Skeletal muscle satellite cell (primary cell): ENCODE measurements around the gene MAGEA6.
"Not testable (repeated sequence)": the region's sequence is repeated elsewhere in the genome, so short reads cannot be mapped to it uniquely, and the experiment has no call there.

Experiments used
- H3K27me3 ChIP-seq: 2 replicates; pipeline ENCODE4 v1.7.0; 2013; ENCODE audit warnings: low read length; ENCODE audit not compliant: control insufficient read depth, insufficient read depth
- H3K36me3 ChIP-seq: 2 replicates; pipeline ENCODE4 v1.7.0; 2013; ENCODE audit warnings: mild to moderate bottlenecking, control low read depth, low read length; ENCODE audit not compliant: insufficient read depth
- H3K4me1 ChIP-seq: 2 replicates; pipeline ENCODE4 v1.7.0; 2013; ENCODE audit warnings: low read length; ENCODE audit not compliant: control insufficient read depth, insufficient read depth
- H3K4me2 ChIP-seq: 2 replicates; pipeline ENCODE4 v1.7.0; 2013; ENCODE audit warnings: mild to moderate bottlenecking, low read length
- H3K4me3 ChIP-seq: 2 replicates; pipeline ENCODE4 v1.7.0; 2013; ENCODE audit warnings: low read length
- H3K9ac ChIP-seq: 2 replicates; pipeline ENCODE4 v1.7.0; 2013; ENCODE audit warnings: mild to moderate bottlenecking, low read depth, low read length, moderate library complexity
- H3K9me3 ChIP-seq: replicated peaks from 2 replicates; pipeline ENCODE4 v1.7.0; 2013; ENCODE audit warnings: mild to moderate bottlenecking, control low read depth, low read length

Gene MAGEA6

DNA sequence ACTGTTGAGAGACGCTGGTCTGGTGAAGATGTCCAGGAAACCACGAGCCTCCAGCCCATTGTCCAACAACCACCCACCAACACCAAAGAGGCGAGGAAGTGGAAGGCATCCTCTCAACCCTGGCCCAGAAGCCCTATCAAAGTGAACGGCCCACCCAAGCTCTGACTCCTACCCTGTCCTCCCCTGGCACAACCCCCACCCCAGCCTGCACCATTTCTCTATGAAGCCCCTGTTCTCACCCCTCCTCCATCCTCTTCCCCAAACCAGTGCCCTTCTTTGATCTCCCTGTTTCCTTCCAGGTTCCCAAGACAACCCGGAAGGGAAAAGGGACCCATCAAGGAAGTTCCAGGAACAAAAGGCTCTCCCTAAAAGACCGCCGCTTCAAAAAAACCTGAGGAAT lies 9.9 kb downstream of the MAGEA6 start:
- H3K9me3 ChIP-seq, H3K4me1 ChIP-seq, H3K27me3 ChIP-seq, H3K36me3 ChIP-seq, H3K4me3 ChIP-seq, H3K4me2 ChIP-seq, H3K9ac ChIP-seq: not testable (repeated sequence)

DNA sequence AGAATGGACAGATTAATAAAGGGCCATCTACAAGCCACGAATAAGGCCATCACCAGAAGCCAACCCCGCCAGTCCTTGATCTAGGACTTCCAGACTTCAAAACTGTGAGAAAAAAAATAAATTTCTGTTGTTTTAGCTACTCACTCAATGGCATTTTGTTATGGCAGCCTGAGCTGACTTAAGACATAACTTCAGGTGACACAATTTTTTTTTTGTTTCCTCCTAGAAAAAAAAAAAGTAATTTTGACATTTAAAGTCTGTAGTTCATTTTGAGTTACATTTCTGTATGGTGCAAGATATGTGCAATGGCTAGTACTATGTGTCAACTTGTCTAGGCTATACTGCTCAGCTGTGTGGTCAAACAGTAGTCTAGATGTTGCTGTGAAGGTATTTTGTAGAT lies 10.6 kb downstream of the MAGEA6 start, which contains the start of gene CSAG3:
CSAG3 (plus strand) TSS at position 301 of the 400 bp plus-strand sequence.
- H3K36me3 ChIP-seq, H3K4me2 ChIP-seq, H3K9ac ChIP-seq, H3K27me3 ChIP-seq, H3K4me3 ChIP-seq, H3K4me1 ChIP-seq, H3K9me3 ChIP-seq: not testable (repeated sequence)

DNA sequence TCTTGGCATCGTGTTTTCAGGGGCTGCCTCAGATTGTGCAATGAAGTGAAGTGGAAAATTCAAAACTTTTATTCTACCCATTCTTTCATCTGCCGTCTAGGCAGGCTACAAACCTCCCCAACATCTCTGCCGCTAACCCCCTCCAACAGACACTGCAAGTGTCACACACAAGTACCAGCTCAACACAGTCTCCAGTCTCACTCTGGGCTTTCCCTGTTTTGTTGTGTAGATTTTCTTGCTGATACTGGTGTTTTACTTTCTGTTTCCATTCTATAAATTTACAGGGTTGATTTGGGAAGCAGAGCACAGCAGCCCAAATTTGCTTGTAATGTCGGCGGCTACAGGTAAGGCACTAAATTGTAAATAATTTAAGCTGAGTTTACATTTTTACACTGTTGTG lies 14.6 kb downstream of the MAGEA6 start:
- H3K4me2 ChIP-seq, H3K9me3 ChIP-seq, H3K4me1 ChIP-seq, H3K4me3 ChIP-seq, H3K27me3 ChIP-seq, H3K9ac ChIP-seq, H3K36me3 ChIP-seq: not testable (repeated sequence)

DNA sequence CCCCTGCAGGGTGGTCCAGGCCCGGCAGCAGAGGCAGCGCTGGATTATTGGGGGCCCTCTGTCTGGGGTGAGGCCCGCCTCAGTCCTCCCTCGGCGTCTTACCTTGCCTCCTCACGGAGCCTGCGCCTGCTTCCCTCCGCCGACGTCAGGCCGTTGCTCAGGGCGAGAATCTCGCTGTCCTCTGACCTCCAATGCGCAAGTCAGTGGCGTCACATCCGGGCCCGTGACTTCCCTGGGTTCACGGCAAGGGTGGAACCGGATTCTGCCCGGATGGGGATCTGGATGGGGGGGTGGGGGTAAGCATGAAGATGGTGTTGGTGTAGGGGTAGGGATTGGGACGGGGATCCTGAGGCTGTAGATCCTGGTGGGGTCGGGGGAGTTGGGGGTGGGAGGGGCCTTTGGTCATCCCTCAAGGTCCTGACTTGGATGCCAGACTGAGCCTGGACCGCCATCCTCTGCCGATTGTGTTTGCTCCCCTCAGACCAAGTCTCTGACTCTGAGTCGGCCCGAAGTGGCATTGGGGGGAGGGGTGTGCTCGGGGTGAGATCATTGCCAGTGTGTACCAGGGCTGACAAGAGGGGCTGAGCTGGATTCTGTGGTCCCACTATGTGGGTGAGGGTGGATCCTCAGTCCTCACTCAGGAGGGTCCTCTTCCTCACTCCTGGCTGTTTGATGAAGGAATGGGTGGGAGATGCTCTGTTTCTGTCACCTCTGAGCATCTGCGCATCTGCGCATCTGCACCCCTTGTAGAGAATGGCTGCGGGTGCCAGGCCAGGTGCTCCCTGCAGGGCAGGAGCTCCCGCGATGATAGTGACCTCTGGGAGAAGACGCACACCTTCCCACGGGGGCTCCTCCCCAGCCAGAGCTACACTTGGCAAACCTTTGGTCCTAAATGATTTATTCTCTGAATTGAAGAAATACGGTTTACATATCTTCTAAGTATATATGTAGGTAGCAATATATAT lies 15.5 kb downstream of the MAGEA6 start, which contains the start of gene MAGEA2:
MAGEA2 (minus strand) TSS at position 157 of the 965 bp plus-strand sequence. CDS start 2,479 bp downstream, outside the sequence.
- not testable (repeated sequence) for H3K27me3 ChIP-seq, H3K36me3 ChIP-seq, H3K9ac ChIP-seq, H3K4me3 ChIP-seq, H3K4me2 ChIP-seq, H3K4me1 ChIP-seq, H3K9me3 ChIP-seq

DNA sequence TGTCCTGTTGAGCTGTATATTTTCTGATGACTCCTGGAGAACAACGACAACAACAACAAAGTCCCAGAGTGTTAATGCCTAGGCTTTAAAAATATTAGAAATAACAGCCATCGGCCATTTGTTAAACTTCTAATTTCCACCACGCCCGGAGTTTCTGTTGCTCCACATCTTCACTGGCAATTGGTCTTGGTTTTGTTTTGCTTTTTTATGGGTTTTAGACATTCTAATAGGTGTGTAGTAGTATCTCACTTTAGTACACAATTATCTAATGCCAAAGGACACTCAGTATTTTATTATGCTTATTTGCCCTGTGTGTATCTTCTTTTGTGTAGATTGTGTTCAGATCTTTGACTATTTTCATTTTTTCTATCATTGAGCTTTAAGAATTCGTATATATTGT lies 30.9 kb downstream of the MAGEA6 start:
- Histone ChIP-seq H3K9me3 (no peaks in the 10 kb centered on the region), H3K4me1 (no peaks in the 10 kb centered on the region), H3K36me3 (no peaks in the 10 kb centered on the region), H3K27me3 (no peaks in the 10 kb centered on the region), H3K4me2 (no peak overlapping the region), H3K9ac (no peak overlapping the region), H3K4me3 (no peak overlapping the region)

DNA sequence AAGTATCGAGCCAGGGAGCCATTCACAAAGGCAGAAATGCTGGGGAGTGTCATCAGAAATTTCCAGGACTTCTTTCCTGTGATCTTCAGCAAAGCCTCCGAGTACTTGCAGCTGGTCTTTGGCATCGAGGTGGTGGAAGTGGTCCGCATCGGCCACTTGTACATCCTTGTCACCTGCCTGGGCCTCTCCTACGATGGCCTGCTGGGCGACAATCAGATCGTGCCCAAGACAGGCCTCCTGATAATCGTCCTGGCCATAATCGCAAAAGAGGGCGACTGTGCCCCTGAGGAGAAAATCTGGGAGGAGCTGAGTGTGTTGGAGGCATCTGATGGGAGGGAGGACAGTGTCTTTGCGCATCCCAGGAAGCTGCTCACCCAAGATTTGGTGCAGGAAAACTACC lies 33.0 kb downstream of the MAGEA6 start:
- H3K9ac ChIP-seq, H3K4me1 ChIP-seq, H3K36me3 ChIP-seq, H3K9me3 ChIP-seq, H3K27me3 ChIP-seq, H3K4me2 ChIP-seq, H3K4me3 ChIP-seq: not testable (repeated sequence)

DNA sequence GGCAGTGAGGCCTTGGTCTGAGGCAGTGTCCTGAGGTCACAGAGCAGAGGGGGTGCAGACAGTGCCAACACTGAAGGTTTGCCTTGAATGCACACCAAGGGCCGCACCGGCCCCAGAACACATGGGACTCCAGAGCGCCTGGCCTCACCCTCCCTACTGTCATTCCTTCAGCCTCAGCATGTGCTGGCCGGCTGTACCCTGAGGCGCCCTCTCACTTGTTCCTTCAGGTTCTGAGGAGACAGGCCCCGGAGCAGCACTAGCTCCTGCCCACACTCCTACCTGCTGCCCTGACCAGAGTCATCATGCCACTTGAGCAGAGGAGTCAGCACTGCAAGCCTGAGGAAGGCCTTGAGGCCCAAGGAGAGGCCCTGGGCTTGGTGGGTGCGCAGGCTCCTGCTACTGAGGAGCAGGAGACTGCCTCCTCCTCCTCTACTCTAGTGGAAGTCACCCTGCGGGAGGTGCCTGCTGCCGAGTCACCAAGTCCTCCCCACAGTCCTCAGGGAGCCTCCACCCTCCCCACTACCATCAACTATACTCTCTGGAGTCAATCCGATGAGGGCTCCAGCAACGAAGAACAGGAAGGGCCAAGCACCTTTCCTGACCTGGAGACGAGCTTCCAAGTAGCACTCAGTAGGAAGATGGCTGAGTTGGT lies 33.5 kb downstream of the MAGEA6 start:
- Histone ChIP-seq H3K4me1 (no peaks in the 10 kb centered on the region), H3K9ac (no peak overlapping the region), H3K4me2 (no peak overlapping the region), H3K27me3 (no peaks in the 10 kb centered on the region), H3K36me3 (no peaks in the 10 kb centered on the region), H3K4me3 (no peak overlapping the region), H3K9me3 (no peaks in the 10 kb centered on the region)

DNA sequence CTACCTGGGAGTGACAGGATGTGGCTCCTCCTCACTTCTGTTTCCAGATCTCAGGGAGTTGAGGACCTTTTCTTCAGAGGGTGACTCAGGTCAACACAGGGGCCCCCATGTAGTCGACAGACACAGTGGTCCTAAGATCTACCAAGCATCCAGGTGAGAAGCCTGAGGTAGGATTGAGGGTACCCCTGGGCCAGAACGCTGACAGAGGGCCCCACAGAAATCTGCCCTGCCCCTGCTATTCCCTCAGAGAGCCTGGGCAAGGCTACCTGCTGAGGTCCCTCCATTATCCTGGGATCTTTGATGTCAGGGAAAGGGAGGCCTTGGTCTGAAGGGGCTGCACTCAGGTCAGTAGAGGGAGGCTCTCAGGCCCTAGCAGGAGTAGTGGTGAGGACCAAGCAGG lies 34.4 kb downstream of the MAGEA6 start:
- H3K36me3 ChIP-seq: no peaks in the 10 kb centered on the region
- no peaks in the 10 kb centered on the region for H3K9me3 ChIP-seq
- H3K4me2 ChIP-seq: no peak overlapping the region
- no peak overlapping the region for H3K9ac ChIP-seq
- no peaks in the 10 kb centered on the region for H3K27me3 ChIP-seq
- H3K4me1 ChIP-seq: no peaks in the 10 kb centered on the region
- no peak overlapping the region for H3K4me3 ChIP-seq

DNA sequence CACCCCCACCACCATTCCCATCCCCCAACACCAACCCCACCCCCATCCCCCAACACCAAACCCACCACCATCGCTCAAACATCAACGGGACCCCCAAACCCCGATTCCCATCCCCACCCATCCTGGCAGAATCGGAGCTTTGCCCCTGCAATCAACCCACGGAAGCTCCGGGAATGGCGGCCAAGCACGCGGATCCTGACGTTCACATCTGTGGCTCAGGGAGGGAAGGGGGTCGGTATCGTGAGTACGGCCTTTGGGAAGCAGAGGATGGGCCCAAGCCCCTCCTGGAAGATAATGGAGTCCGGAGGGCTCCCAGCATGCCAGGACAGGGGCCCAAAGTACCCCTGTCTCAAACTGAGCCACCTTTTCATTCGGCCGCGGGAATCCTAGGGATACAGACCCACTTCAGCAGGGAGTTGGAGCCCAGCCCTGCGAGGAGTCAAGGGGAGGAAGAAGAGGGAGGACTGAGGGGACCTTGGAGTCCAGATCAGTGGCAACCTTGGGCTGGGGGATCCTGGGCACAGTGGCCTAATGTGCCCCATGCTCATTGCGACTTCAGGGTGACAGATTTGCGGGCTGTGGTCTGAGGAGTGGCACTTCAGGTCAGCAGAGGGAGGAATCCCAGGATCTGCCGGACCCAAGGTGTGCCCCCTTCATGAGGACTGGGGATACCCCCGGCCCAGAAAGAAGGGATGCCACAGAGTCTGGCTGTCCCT lies 35.2 kb downstream of the MAGEA6 start:
- not testable (repeated sequence) for H3K27me3 ChIP-seq, H3K4me3 ChIP-seq, H3K36me3 ChIP-seq, H3K4me2 ChIP-seq, H3K9ac ChIP-seq, H3K9me3 ChIP-seq, H3K4me1 ChIP-seq

DNA sequence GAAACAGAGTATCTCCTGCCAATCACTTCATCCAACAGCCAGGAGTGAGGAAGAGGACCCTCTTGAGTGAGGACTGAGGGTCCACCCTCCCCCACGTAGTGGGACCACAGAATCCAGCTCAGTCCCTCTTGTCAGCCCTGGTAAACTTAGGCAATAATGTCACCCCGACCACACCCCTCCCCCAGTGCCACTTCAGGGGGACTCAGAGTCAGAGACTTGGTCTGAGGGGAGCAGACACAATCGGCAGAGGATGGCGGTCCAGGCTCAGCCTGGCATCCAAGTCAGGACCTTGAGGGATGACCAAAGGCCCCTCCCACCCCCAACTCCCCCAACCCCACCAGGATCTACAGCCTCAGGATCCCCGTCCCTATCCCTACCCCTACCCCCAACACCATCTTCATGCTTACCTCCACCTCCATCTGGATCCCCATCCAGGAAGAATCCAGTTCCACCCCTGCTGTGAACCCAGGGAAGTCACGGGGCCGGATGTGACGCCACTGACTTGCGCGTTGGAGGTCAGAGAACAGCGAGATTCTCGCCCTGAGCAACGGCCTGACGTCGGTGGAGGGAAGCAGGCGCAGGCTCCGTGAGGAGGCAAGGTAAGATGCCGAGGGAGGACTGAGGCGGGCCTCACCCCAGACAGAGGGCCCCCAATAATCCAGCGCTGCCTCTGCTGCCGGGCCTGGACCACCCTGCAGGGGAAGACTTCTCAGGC lies 36.1 kb downstream of the MAGEA6 start, which contains the start of the genes CSAG1 and MAGEA12:
CSAG1 (minus strand) TSS at position 461 of the 715 bp plus-strand sequence. CDS start 1,261 bp downstream, outside the sequence.
MAGEA12 (plus strand) TSS at position 497 of the 715 bp plus-strand sequence. CDS start 2,405 bp downstream, outside the sequence.
- no peak within 1 kb of the TSS for H3K4me3 ChIP-seq
- no peaks in the 10 kb centered on the region for H3K4me1 ChIP-seq
- H3K4me2 ChIP-seq: no peak within 1 kb of the TSS
- no peaks in the 10 kb centered on the region for H3K36me3 ChIP-seq
- no peaks in the 10 kb centered on the region for H3K27me3 ChIP-seq
- H3K9ac ChIP-seq: no peak within 1 kb of the TSS
- no peaks in the 10 kb centered on the region for H3K9me3 ChIP-seq

DNA sequence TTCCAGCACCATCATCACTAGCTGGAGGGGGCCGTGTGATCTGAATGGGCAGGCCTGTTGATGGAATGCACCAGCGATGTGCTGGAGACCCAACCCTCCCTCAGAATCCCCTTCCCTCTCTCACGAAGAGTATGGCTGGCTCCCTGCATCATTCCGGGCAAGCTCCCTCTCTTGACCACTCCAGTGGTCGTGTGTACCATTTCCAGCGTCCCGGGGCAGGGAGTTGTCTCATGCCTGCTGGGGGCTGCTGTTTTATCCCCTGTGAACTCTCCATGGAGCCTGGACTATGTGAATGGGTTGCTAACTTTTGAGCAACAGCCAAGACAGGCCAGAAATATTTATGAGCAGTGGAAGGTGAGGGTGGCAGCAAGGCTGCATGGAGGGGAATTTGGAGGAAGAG lies 44.1 kb downstream of the MAGEA6 start:
- Histone ChIP-seq H3K9me3 (no peaks in the 10 kb centered on the region), H3K4me3 (no peak overlapping the region), H3K36me3 (no peaks in the 10 kb centered on the region), H3K9ac (no peak overlapping the region), H3K27me3 (no peaks in the 10 kb centered on the region), H3K4me1 (no peaks in the 10 kb centered on the region), H3K4me2 (no peak overlapping the region)
